ENCODE data around the gene PSMB4.

GRCh38 chr1:151352021-151352718, 47.2 kb upstream of the PSMB4 start:
- TF ChIP-seq CTCF (IDR thresholded peaks at IDR 0.05), result no peak
- TF ChIP-seq POLR2A (IDR thresholded peaks at IDR 0.05), result no peak

Data from lower leg skin (tissue), 3 donors.